Transverse colon (tissue), 4 donors: ENCODE data around the gene NBL1. TPM values are rescaled to one million over a fixed set of nuclear protein-coding genes. Genes with fewer than 3 reads are reported as not detected.

Experiments
- DNase-seq: peaks from one replicate; pipeline ENCODE4 v3.0.0-alpha.2; 2019
- H3K27ac ChIP-seq, 4 donors: fragments of 200-600 bp; sonication (generic); 2 replicates each; pipeline ENCODE4 v1.5.1; 2016 to 2018; ENCODE audit warnings: inconsistent platforms in 4 of 4
- H3K27me3 ChIP-seq: fragments of 200-600 bp; sonication (generic); 2 replicates; pipeline ENCODE4 v1.5.1; 2017; ENCODE audit warnings: inconsistent platforms
- H3K36me3 ChIP-seq, 4 donors: fragments of 200-600 bp; sonication (generic); 2 replicates each; pipeline ENCODE4 v1.5.1; 2017 to 2019; ENCODE audit warnings: inconsistent platforms in 4 of 4
- H3K4me1 ChIP-seq, 4 donors: fragments of 200-600 bp; sonication (generic); 2 replicates each; pipeline ENCODE4 v1.5.1; 2017 to 2020; ENCODE audit warnings: inconsistent platforms in 4 of 4
- H3K4me3 ChIP-seq, 4 donors: fragments of 200-600 bp; sonication (generic); 1 replicate in 1 of 4; 2 replicates in 3 of 4; pipeline versions ENCODE4 v1.5.1 to v1.6.1; 2017 to 2019; ENCODE audit warnings: inconsistent platforms in 4 of 4
- H3K9me3 ChIP-seq, 2 donors: fragments of 200-600 bp; sonication (generic); 2 replicates each; pipeline ENCODE4 v1.5.1; 2017 to 2019; ENCODE audit warnings: inconsistent platforms in 2 of 2
- EP300 ChIP-seq: sonication (generic); formaldehyde crosslinking; IDR thresholded peaks from one replicate; pipeline ENCODE4 v1.6.1; 2017; ENCODE audit warnings: antibody characterized with exemption, low read depth
- POLR2A ChIP-seq: fragments of 450-650 bp; IDR thresholded peaks from one replicate; pipeline ENCODE4 v1.6.1; 2016; ENCODE audit warnings: antibody characterized with exemption, mild to moderate bottlenecking, moderate library complexity
- POLR2AphosphoS5 ChIP-seq, 3 donors: sonication (generic); formaldehyde crosslinking; IDR thresholded peaks; one replicate each; pipeline ENCODE4 v1.6.1; 2016; ENCODE audit warnings: antibody characterized with exemption in 3 of 3
- WGBS, 2 donors: methylation state at CpG; one replicate each; pipeline ENCODE4 v1.1.5; 2018; ENCODE audit warnings: low coverage in 1 of 2; 5-methylcytosine and 5-hydroxymethylcytosine counted together
- in situ Hi-C, 4 donors: fragments of 200-750 bp; cut with MboI; loops; one replicate each; pipeline versions ENCODE4 v1.15.0 to v1.15.1; 2017; ENCODE audit warnings: low sequenced_read_pairs in 3 of 4, low pct_ligation_motif_present in 1 of 4, low pct_unique_long_range_greater_than_20kb in 1 of 4
- intact Hi-C: fragments of 100-400 bp; cut with DNase I; formaldehyde crosslinking; loops from one replicate; pipeline ENCODE4 v1.15.1; 2023; ENCODE audit warnings: low total_unique reads
- total RNA-seq, 4 donors: library from RNA; depleted of rRNA; stranded (reverse); fragments of >200 nt; gene quantifications; one replicate each; pipeline ENCODE4 v1.1.0, GENCODE V29; 2016
- TF ChIP-seq, protein P1 (sequence below), 5 experiments: fragments of 200-600 bp in 3 of 5; fragments of 450-650 bp in 2 of 5; sonication (generic) in 3 of 5; IDR thresholded peaks; 1 replicate in 2 of 5; 2 replicates in 3 of 5; pipeline ENCODE4 v1.5.1; 2016 to 2017; ENCODE audit warnings: antibody characterized with exemption in 5 of 5, inconsistent platforms in 3 of 5, mild to moderate bottlenecking in 2 of 5, moderate library complexity in 1 of 5

The NBL1 gene
- total RNA-seq, 4 donors from 2014 or later, result 122 to 238 (median 204) TPM

DNA sequence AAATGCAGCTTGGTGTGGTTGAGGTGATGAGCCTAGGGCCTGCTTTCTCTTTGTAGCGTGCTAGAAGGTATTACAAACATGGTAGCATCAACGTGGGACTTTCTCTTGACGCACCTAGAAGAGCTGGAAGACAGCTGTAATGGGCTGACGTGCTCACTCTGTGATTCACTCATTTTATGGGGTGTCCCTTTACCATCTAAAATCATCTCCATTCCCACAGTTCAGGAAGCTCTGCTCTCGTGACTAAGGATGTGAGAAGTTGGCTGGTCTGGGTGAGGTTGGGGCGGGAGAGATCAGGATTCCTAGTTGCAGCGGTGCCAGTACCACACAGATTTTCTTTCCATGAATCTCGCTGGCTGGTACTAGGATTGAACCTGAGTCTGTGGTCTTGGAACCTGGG, 24.8 kb downstream of the NBL1 start:
- no peak for DNase-seq
- TF ChIP-seq, protein P1, sequence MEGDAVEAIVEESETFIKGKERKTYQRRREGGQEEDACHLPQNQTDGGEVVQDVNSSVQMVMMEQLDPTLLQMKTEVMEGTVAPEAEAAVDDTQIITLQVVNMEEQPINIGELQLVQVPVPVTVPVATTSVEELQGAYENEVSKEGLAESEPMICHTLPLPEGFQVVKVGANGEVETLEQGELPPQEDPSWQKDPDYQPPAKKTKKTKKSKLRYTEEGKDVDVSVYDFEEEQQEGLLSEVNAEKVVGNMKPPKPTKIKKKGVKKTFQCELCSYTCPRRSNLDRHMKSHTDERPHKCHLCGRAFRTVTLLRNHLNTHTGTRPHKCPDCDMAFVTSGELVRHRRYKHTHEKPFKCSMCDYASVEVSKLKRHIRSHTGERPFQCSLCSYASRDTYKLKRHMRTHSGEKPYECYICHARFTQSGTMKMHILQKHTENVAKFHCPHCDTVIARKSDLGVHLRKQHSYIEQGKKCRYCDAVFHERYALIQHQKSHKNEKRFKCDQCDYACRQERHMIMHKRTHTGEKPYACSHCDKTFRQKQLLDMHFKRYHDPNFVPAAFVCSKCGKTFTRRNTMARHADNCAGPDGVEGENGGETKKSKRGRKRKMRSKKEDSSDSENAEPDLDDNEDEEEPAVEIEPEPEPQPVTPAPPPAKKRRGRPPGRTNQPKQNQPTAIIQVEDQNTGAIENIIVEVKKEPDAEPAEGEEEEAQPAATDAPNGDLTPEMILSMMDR (IDR thresholded peaks at IDR 0.05), result no peak
- TF ChIP-seq POLR2A (no peak), EP300 (no peak), POLR2AphosphoS5 (IDR thresholded peaks at IDR 0.05) (no peak)
- WGBS, 2 donors, result 84 to 100% methylated on average over 1 to 8 of the region's 8 CpGs
- in situ Hi-C loops (loop anchor here in 1 of 4 donors (25.0 kb wide), 1 partner anchor 182 kb away; the partner anchor contains the start of gene CAPZB), intact Hi-C loops (no loop called here)
- H3K4me1 ChIP-seq, result peaks cover 6 to 17% (median 11%) of the 10 kb centered on the region in 4 donors
- no peaks in the 10 kb centered on the region for H3K9me3 ChIP-seq
- H3K27me3 ChIP-seq, result peaks cover 63% of the 10 kb centered on the region
- no peaks in the 10 kb centered on the region for H3K36me3 ChIP-seq
- H3K4me3 ChIP-seq, result no peak overlapping the region
- no peak overlapping the region for H3K27ac ChIP-seq

DNA sequence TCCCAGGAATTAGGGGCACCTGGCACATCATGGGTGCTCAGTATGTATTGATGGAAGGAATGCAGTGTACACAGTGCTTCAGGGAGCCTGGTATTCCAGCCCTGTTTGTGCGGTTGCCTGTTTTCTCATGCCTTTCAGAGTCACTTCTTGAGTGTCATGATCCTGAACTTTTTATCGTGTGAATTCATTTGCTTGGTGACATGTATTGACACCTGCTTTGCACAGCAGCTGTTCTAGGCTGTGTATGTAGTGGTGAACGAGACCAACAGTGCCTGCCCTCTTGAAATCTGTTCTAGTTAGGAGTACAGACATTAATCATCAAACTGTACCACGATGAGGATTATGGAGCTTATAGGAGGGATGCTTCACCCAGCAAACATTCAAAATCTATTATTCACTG, 26.7 kb downstream of the NBL1 start:
- H3K9me3 ChIP-seq, result no peaks in the 10 kb centered on the region
- no peak overlapping the region for H3K4me3 ChIP-seq
- WGBS, 2 donors, result 57 to 90% methylated on average over 2 to 4 of the region's 4 CpGs
- in situ Hi-C loops (loop anchor here in 1 of 4 donors (25.0 kb wide), 1 partner anchor 183 kb away; the partner anchor contains the start of gene CAPZB), intact Hi-C loops (no loop called here)
- peaks cover 0 to under 1% (median 0%) of the 10 kb centered on the region in 4 donors for H3K4me1 ChIP-seq
- DNase-seq, result no peak
- H3K36me3 ChIP-seq, result no peaks in the 10 kb centered on the region
- no peak overlapping the region for H3K27ac ChIP-seq
- peaks cover 49% of the 10 kb centered on the region for H3K27me3 ChIP-seq
- TF ChIP-seq EP300, result no peak
- TF ChIP-seq, protein P1 (IDR thresholded peaks at IDR 0.05), result no peak
- TF ChIP-seq POLR2AphosphoS5 (IDR thresholded peaks at IDR 0.05), result no peak
- no peak for TF ChIP-seq POLR2A

DNA sequence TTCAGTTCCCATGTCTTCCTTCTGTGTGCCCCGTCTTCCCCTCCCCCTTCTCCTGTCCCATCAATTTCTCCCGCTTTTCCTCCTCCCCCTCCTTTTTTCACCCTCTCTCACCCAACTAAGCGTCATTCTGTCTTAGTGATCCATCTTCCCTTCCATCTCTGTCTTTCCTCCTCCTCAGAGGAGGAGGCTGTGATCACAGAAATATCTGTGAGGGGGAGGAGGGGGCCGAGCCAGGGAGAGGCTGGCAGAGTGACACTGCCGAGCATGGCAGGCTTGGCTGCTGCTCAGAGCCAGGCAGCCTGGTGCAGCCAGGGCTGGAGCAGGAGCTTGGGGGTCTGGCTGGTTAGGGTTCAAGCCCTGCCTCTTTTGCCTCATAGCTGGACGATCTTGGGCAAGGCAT, 28.1 kb downstream of the NBL1 start:
- H3K36me3 ChIP-seq, result no peaks in the 10 kb centered on the region
- H3K27me3 ChIP-seq, result peaks cover 34% of the 10 kb centered on the region
- H3K27ac ChIP-seq, result no peak overlapping the region
- no peaks in the 10 kb centered on the region for H3K9me3 ChIP-seq
- in situ Hi-C loops (loop anchor here in 1 of 4 donors (25.0 kb wide), 1 partner anchor 185 kb away; the partner anchor contains the start of gene CAPZB), intact Hi-C loops (no loop called here)
- H3K4me3 ChIP-seq, result no peak overlapping the region
- H3K4me1 ChIP-seq, result no peaks in the 10 kb centered on the region
- WGBS, 2 donors, result 61 to 74% methylated on average over 2 to 5 of the region's 6 CpGs
- TF ChIP-seq POLR2A (no peak), POLR2AphosphoS5 (IDR thresholded peaks at IDR 0.05) (no peak), EP300 (no peak)
- TF ChIP-seq, protein P1 (IDR thresholded peaks at IDR 0.05), result no peak
- DNase-seq, result no peak

DNA sequence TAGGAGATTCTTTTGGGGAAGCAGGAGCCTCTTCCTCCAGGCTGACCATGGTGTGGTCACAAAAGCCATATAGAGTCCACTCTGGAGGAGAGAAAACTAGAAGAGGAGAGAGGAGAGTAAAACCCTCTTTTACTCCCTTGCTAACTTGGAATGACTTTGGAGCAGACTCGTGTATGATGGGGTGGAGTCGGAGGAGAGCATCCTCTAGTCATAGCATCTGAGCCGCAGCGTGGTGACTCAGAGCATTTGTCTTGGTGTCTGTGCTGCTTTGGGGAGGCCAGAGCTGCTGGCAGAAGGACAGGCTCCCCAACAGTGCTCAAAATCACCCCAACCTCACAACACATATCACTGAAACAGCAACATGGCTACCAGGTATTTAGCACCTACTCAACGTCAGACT, 31.7 kb downstream of the NBL1 start:
- 87% methylated on average over 5 of the region's 5 CpGs; no CpG with 5 or more reads in 1 of the 2 donors for WGBS, 2 donors
- intact Hi-C loops (no loop called here), in situ Hi-C loops (no loop called here)
- H3K27ac ChIP-seq, result no peak overlapping the region
- H3K4me1 ChIP-seq, result no peaks in the 10 kb centered on the region
- no peaks in the 10 kb centered on the region for H3K36me3 ChIP-seq
- no peak overlapping the region for H3K4me3 ChIP-seq
- no peaks in the 10 kb centered on the region for H3K9me3 ChIP-seq
- no peak for TF ChIP-seq POLR2A
- TF ChIP-seq, protein P1 (IDR thresholded peaks at IDR 0.05), result no peak
- TF ChIP-seq EP300, result no peak
- no peak for TF ChIP-seq POLR2AphosphoS5 (IDR thresholded peaks at IDR 0.05)
- DNase-seq, result no peak
- H3K27me3 ChIP-seq, result peaks cover 18% of the 10 kb centered on the region
